ENCODE results near the gene TIAM2. TPM values are rescaled to one million over a fixed set of nuclear protein-coding genes. Genes with fewer than 3 reads are reported as not detected.

The TIAM2 gene
- total and polyA plus RNA-seq, 2 experiments from 2014 or later: 14.2 to 24.4 TPM

DNA sequence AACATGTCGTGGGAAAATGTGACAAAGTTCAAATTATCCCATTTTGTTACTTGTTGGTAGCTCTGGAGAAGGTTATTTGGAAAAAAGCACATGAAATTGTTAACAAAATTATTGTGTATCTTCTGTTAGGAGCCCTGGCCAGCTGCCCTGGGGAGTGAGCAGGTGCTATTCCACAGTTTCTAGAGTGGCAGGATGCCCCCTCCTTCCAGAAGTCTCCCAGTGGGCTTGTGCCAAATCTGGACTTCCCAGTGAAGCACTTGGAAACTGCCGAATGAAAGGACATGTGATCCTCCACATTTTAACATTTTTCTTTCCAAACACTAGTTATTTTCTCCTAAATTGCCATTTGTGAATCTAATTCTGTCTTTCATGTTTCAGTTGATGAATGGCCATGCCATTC lies 201.8 kb downstream of the TIAM2 start:
- H3K4me2 ChIP-seq: no peak overlapping the region
- DNase-seq (ENCODE audit: low spot score) (no peak), ATAC-seq (no peak)
- no peaks in the 10 kb centered on the region for H3F3A ChIP-seq (replicated peaks; ENCODE audit: low read depth)
- H3K27me3 ChIP-seq (ENCODE audit: insufficient read depth): no peaks in the 10 kb centered on the region
- Mint-ChIP-seq H3K4me3 (no peak overlapping the region), H3K4me1 (no peaks in the 10 kb centered on the region), H3K36me3 (ENCODE audit: low read depth) (peaks cover 17% of the 10 kb centered on the region; the same call in 2 of the 3 replicates), H3K9me3 (no peaks in the 10 kb centered on the region), H3K27me3 (ENCODE audit: insufficient read depth, low read depth, poor library complexity) (no peaks in the 10 kb centered on the region), H3K27ac (no peak overlapping the region)
- no peaks in the 10 kb centered on the region for H3K79me2 ChIP-seq (replicated peaks; ENCODE audit: insufficient read depth)
- H3K27ac ChIP-seq (ENCODE audit: low read depth): no peak overlapping the region
- no peak overlapping the region for H2AFZ ChIP-seq
- H3K4me3 ChIP-seq: no peak overlapping the region
- no peaks in the 10 kb centered on the region for H4K20me1 ChIP-seq (replicated peaks; ENCODE audit: insufficient read depth)
- H3K36me3 ChIP-seq (ENCODE audit: insufficient read depth): no peaks in the 10 kb centered on the region
- H3K4me1 ChIP-seq (ENCODE audit: insufficient read depth): no peaks in the 10 kb centered on the region
- no peak for TF ChIP-seq JUNB (IDR thresholded peaks at IDR 0.05; ENCODE audit: unreplicated experiment)
- TF ChIP-seq CREB1 (CRISPR knock-in tag; IDR thresholded peaks at IDR 0.05; ENCODE audit: low read depth): no peak
- TF ChIP-seq POLR2AphosphoS5 (IDR thresholded peaks at IDR 0.05; ENCODE audit: low read depth): no peak
- TF ChIP-seq, protein P1, sequence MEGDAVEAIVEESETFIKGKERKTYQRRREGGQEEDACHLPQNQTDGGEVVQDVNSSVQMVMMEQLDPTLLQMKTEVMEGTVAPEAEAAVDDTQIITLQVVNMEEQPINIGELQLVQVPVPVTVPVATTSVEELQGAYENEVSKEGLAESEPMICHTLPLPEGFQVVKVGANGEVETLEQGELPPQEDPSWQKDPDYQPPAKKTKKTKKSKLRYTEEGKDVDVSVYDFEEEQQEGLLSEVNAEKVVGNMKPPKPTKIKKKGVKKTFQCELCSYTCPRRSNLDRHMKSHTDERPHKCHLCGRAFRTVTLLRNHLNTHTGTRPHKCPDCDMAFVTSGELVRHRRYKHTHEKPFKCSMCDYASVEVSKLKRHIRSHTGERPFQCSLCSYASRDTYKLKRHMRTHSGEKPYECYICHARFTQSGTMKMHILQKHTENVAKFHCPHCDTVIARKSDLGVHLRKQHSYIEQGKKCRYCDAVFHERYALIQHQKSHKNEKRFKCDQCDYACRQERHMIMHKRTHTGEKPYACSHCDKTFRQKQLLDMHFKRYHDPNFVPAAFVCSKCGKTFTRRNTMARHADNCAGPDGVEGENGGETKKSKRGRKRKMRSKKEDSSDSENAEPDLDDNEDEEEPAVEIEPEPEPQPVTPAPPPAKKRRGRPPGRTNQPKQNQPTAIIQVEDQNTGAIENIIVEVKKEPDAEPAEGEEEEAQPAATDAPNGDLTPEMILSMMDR (conservative IDR thresholded peaks at IDR 0.05; ENCODE audit: low read depth in 2 of 2): no peak
- no peak for TF ChIP-seq EZH2 (IDR thresholded peaks at IDR 0.05; ENCODE audit: low read depth, unreplicated experiment)
- TF ChIP-seq, protein P2, sequence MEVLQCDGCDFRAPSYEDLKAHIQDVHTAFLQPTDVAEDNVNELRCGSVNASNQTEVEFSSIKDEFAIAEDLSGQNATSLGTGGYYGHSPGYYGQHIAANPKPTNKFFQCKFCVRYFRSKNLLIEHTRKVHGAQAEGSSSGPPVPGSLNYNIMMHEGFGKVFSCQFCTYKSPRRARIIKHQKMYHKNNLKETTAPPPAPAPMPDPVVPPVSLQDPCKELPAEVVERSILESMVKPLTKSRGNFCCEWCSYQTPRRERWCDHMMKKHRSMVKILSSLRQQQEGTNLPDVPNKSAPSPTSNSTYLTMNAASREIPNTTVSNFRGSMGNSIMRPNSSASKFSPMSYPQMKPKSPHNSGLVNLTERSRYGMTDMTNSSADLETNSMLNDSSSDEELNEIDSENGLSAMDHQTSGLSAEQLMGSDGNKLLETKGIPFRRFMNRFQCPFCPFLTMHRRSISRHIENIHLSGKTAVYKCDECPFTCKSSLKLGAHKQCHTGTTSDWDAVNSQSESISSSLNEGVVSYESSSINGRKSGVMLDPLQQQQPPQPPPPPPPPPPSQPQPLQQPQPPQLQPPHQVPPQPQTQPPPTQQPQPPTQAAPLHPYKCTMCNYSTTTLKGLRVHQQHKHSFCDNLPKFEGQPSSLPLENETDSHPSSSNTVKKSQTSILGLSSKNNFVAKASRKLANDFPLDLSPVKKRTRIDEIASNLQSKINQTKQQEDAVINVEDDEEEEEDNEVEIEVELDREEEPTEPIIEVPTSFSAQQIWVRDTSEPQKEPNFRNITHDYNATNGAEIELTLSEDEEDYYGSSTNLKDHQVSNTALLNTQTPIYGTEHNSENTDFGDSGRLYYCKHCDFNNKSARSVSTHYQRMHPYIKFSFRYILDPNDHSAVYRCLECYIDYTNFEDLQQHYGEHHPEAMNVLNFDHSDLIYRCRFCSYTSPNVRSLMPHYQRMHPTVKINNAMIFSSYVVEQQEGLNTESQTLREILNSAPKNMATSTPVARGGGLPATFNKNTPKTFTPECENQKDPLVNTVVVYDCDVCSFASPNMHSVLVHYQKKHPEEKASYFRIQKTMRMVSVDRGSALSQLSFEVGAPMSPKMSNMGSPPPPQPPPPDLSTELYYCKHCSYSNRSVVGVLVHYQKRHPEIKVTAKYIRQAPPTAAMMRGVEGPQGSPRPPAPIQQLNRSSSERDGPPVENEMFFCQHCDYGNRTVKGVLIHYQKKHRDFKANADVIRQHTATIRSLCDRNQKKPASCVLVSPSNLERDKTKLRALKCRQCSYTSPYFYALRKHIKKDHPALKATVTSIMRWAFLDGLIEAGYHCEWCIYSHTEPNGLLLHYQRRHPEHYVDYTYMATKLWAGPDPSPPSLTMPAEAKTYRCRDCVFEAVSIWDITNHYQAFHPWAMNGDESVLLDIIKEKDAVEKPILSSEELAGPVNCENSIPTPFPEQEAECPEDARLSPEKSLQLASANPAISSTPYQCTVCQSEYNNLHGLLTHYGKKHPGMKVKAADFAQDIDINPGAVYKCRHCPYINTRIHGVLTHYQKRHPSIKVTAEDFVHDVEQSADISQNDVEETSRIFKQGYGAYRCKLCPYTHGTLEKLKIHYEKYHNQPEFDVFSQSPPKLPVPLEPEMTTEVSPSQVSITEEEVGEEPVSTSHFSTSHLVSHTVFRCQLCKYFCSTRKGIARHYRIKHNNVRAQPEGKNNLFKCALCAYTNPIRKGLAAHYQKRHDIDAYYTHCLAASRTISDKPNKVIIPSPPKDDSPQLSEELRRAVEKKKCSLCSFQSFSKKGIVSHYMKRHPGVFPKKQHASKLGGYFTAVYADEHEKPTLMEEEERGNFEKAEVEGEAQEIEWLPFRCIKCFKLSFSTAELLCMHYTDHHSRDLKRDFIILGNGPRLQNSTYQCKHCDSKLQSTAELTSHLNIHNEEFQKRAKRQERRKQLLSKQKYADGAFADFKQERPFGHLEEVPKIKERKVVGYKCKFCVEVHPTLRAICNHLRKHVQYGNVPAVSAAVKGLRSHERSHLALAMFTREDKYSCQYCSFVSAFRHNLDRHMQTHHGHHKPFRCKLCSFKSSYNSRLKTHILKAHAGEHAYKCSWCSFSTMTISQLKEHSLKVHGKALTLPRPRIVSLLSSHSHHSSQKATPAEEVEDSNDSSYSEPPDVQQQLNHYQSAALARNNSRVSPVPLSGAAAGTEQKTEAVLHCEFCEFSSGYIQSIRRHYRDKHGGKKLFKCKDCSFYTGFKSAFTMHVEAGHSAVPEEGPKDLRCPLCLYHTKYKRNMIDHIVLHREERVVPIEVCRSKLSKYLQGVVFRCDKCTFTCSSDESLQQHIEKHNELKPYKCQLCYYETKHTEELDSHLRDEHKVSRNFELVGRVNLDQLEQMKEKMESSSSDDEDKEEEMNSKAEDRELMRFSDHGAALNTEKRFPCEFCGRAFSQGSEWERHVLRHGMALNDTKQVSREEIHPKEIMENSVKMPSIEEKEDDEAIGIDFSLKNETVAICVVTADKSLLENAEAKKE (CRISPR knock-in tag; IDR thresholded peaks at IDR 0.05): no peak
- TF ChIP-seq, protein P3, sequence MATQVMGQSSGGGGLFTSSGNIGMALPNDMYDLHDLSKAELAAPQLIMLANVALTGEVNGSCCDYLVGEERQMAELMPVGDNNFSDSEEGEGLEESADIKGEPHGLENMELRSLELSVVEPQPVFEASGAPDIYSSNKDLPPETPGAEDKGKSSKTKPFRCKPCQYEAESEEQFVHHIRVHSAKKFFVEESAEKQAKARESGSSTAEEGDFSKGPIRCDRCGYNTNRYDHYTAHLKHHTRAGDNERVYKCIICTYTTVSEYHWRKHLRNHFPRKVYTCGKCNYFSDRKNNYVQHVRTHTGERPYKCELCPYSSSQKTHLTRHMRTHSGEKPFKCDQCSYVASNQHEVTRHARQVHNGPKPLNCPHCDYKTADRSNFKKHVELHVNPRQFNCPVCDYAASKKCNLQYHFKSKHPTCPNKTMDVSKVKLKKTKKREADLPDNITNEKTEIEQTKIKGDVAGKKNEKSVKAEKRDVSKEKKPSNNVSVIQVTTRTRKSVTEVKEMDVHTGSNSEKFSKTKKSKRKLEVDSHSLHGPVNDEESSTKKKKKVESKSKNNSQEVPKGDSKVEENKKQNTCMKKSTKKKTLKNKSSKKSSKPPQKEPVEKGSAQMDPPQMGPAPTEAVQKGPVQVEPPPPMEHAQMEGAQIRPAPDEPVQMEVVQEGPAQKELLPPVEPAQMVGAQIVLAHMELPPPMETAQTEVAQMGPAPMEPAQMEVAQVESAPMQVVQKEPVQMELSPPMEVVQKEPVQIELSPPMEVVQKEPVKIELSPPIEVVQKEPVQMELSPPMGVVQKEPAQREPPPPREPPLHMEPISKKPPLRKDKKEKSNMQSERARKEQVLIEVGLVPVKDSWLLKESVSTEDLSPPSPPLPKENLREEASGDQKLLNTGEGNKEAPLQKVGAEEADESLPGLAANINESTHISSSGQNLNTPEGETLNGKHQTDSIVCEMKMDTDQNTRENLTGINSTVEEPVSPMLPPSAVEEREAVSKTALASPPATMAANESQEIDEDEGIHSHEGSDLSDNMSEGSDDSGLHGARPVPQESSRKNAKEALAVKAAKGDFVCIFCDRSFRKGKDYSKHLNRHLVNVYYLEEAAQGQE (IDR thresholded peaks at IDR 0.05; ENCODE audit: unreplicated experiment): no peak
- TF ChIP-seq NANOG (IDR thresholded peaks at IDR 0.05; ENCODE audit: borderline replicate concordance): no peak
- TF ChIP-seq ZNF331 (CRISPR knock-in tag; IDR thresholded peaks at IDR 0.05; ENCODE audit: low read depth): no peak
- no peak for TF ChIP-seq ZNF114 (CRISPR knock-in tag; IDR thresholded peaks at IDR 0.05)
- TF ChIP-seq, protein P4, sequence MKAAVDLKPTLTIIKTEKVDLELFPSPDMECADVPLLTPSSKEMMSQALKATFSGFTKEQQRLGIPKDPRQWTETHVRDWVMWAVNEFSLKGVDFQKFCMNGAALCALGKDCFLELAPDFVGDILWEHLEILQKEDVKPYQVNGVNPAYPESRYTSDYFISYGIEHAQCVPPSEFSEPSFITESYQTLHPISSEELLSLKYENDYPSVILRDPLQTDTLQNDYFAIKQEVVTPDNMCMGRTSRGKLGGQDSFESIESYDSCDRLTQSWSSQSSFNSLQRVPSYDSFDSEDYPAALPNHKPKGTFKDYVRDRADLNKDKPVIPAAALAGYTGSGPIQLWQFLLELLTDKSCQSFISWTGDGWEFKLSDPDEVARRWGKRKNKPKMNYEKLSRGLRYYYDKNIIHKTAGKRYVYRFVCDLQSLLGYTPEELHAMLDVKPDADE (IDR thresholded peaks at IDR 0.05): no peak
- no peaks in the 10 kb centered on the region for H3K9me2 ChIP-seq (ENCODE audit: insufficient read depth)
